Smooth muscle cell (in vitro differentiated cells): Measurements from ENCODE around the gene RUNX3. TPM values are rescaled to one million over a fixed set of nuclear protein-coding genes. Genes with fewer than 3 reads are reported as not detected.

Experiments
- DNase-seq: peaks from one replicate; lab custom pipeline; 2025; ENCODE audit not compliant: unreplicated experiment; lab: John Stamatoyannopoulos, UW
- H2AFZ ChIP-seq: fragments of 200-600 bp; sonication (generic); 2 replicates; pipeline ENCODE4 v1.6.0; 2016; ENCODE audit warnings: antibody characterized with exemption, low read depth, mild to moderate bottlenecking
- H3F3A ChIP-seq: fragments of 200-600 bp; sonication (generic); 2 replicates; pipeline ENCODE4 v1.6.0; 2017; ENCODE audit warnings: antibody characterized with exemption, low read depth
- H3K27ac ChIP-seq: fragments of 200-600 bp; sonication (generic); 2 replicates; pipeline ENCODE4 v1.5.1; 2016; ENCODE audit warnings: low read depth, mild to moderate bottlenecking
- H3K27me3 ChIP-seq: fragments of 200-600 bp; sonication (generic); 2 replicates; pipeline ENCODE4 v1.6.1; 2016; ENCODE audit warnings: low read depth, mild to moderate bottlenecking
- H3K36me3 ChIP-seq: fragments of 200-600 bp; sonication (generic); 2 replicates; pipeline ENCODE4 v1.5.1; 2016; ENCODE audit warnings: low read depth
- H3K4me1 ChIP-seq: fragments of 200-600 bp; sonication (generic); 2 replicates; pipeline ENCODE4 v1.5.1; 2016; ENCODE audit warnings: low read depth
- H3K4me2 ChIP-seq: fragments of 200-600 bp; sonication (generic); 2 replicates; pipeline ENCODE4 v1.6.0; 2016; ENCODE audit warnings: mild to moderate bottlenecking
- H3K4me3 ChIP-seq: fragments of 200-600 bp; sonication (generic); 2 replicates; pipeline ENCODE4 v1.5.1; 2016; ENCODE audit warnings: mild to moderate bottlenecking
- H3K79me2 ChIP-seq: fragments of 200-600 bp; sonication (generic); 2 replicates; pipeline ENCODE4 v1.6.0; 2016; ENCODE audit warnings: low read depth, mild to moderate bottlenecking
- H3K9ac ChIP-seq: fragments of 200-600 bp; sonication (generic); 2 replicates; pipeline ENCODE4 v1.6.0; 2016; ENCODE audit warnings: low read depth
- H3K9me3 ChIP-seq: fragments of 200-600 bp; sonication (generic); replicated peaks from 2 replicates; pipeline ENCODE4 v1.5.1; 2016; ENCODE audit warnings: low read depth
- H4K20me1 ChIP-seq: fragments of 200-600 bp; sonication (generic); 2 replicates; pipeline ENCODE4 v1.6.0; 2016; ENCODE audit warnings: low read depth
- CTCF ChIP-seq: fragments of 200-600 bp; sonication (generic); IDR thresholded peaks from 2 replicates; pipeline ENCODE4 v1.5.1; 2017; ENCODE audit warnings: borderline replicate concordance, mild to moderate bottlenecking, antibody characterized with exemption; ENCODE audit not compliant: insufficient read depth, poor library complexity, severe bottlenecking
- WGBS: methylation state at CpG from one replicate; pipeline ENCODE4 v1.1.7; 2016; ENCODE audit warnings: low lambda C conversion rate; 5-methylcytosine and 5-hydroxymethylcytosine counted together
- polyA plus RNA-seq: library from polyadenylated mRNA; unstranded; fragments of >200 nt; fragmentation: Nextera tagmentation; extraction: Ambion mirVana; gene quantifications from 2 replicates; pipeline ENCODE4 v1.2.1, GENCODE V29; 2016
- total RNA-seq: library from RNA; depleted of rRNA; stranded (reverse); fragments of >200 nt; gene quantifications from 2 replicates; pipeline ENCODE4 v1.2.3, GENCODE V29; 2014

RUNX3 gene
- total and polyA plus RNA-seq, 2 experiments from 2014 or later, result 4.5 to 8.2 TPM

GRCh38 chr1:24905355-24905978 is 24.6 kb downstream of the RUNX3 start:
- 95% methylated on average over 13 of the region's 13 CpGs for WGBS
- peaks cover 2% of the 10 kb centered on the region for H3F3A ChIP-seq
- H3K9me3 ChIP-seq, result no peaks in the 10 kb centered on the region
- H3K27ac ChIP-seq, result no peak overlapping the region
- no peak overlapping the region for H3K4me2 ChIP-seq
- no peak for TF ChIP-seq CTCF
- no peaks in the 10 kb centered on the region for H3K4me1 ChIP-seq
- H3K27me3 ChIP-seq, result no peaks in the 10 kb centered on the region
- no peak for DNase-seq
- H2AFZ ChIP-seq, result no peak overlapping the region
- H3K9ac ChIP-seq, result no peak overlapping the region
- peaks cover 26% of the 10 kb centered on the region for H4K20me1 ChIP-seq
- H3K36me3 ChIP-seq, result no peaks in the 10 kb centered on the region
- no peaks in the 10 kb centered on the region for H3K79me2 ChIP-seq
- H3K4me3 ChIP-seq, result no peak overlapping the region

- no peak overlapping the region for H2AFZ ChIP-seq
Measured at GRCh38 chr1:24904731-24905354, 25.2 kb downstream of the RUNX3 start.

GRCh38 chr1:24903955-24904730 is 25.9 kb downstream of the RUNX3 start:
- DNase-seq, result no peak
- no peak for TF ChIP-seq CTCF
- no peak overlapping the region for H3K4me3 ChIP-seq

More at GRCh38 chr1:24904731-24905354, 25.2 kb downstream of the RUNX3 start:
- no peak overlapping the region for H3K27ac ChIP-seq
- no peaks in the 10 kb centered on the region for H3K9me3 ChIP-seq
- H3F3A ChIP-seq, result no peaks in the 10 kb centered on the region
- no peak overlapping the region for H3K4me2 ChIP-seq
- H3K9ac ChIP-seq, result no peak overlapping the region
- peaks cover 24% of the 10 kb centered on the region for H4K20me1 ChIP-seq
- no peaks in the 10 kb centered on the region for H3K36me3 ChIP-seq
- WGBS, result 93% methylated on average over 11 of the region's 11 CpGs
- no peak for TF ChIP-seq CTCF
- no peaks in the 10 kb centered on the region for H3K4me1 ChIP-seq
- no peaks in the 10 kb centered on the region for H3K79me2 ChIP-seq
- DNase-seq, result no peak
- H3K27me3 ChIP-seq, result no peaks in the 10 kb centered on the region
- H3K4me3 ChIP-seq, result no peak overlapping the region

More at GRCh38 chr1:24903955-24904730, 25.9 kb downstream of the RUNX3 start:
- no peaks in the 10 kb centered on the region for H3K27me3 ChIP-seq
- H3K36me3 ChIP-seq, result no peaks in the 10 kb centered on the region
- no peak overlapping the region for H2AFZ ChIP-seq
- H3K9me3 ChIP-seq, result no peaks in the 10 kb centered on the region
- no peaks in the 10 kb centered on the region for H3K4me1 ChIP-seq
- no peaks in the 10 kb centered on the region for H3K79me2 ChIP-seq
- peaks cover 24% of the 10 kb centered on the region for H4K20me1 ChIP-seq
- 95% methylated on average over 25 of the region's 25 CpGs for WGBS
- no peak overlapping the region for H3K27ac ChIP-seq
- H3K4me2 ChIP-seq, result no peak overlapping the region
- H3K9ac ChIP-seq, result no peak overlapping the region
- no peaks in the 10 kb centered on the region for H3F3A ChIP-seq
